Activated CD4-positive, alpha-beta memory T cell treated with anti-CD3 and anti-CD28 coated beads for 36 hours (primary cell): Measurements from ENCODE around the gene DPYSL5. TPM values are rescaled to one million over a fixed set of nuclear protein-coding genes. Genes with fewer than 3 reads are reported as not detected.

Experiments used
- CTCF ChIA-PET: fragments of 350-600 bp; sonication (Branson Sonifier 250); formaldehyde crosslinking; loops from one replicate; lab custom pipeline; 2021; ENCODE audit warnings: antibody characterized with exemption, inconsistent platforms; lab: Charles Lee
- POLR2A ChIA-PET: fragments of 350-600 bp; sonication (Branson Sonifier 250); formaldehyde crosslinking; loops from one replicate; lab custom pipeline; 2021; ENCODE audit warnings: antibody characterized with exemption; lab: Charles Lee
- DNase-seq: peaks from one replicate; pipeline ENCODE4 v3.0.0-alpha.2; 2020
- H3K27ac Mint-ChIP-seq: one replicate; pipeline ENCODE4 v1.8.0; 2021; ENCODE audit warnings: mixed read lengths
- H3K27me3 Mint-ChIP-seq: one replicate; pipeline ENCODE4 v1.8.0; 2021; ENCODE audit warnings: mixed read lengths
- H3K36me3 Mint-ChIP-seq: one replicate; pipeline ENCODE4 v1.8.0; 2021; ENCODE audit warnings: mixed read lengths
- H3K4me1 Mint-ChIP-seq: one replicate; pipeline ENCODE4 v1.8.0; 2021; ENCODE audit warnings: low read depth, mixed read lengths
- H3K4me3 Mint-ChIP-seq: one replicate; pipeline ENCODE4 v1.8.0; 2021; ENCODE audit warnings: mild to moderate bottlenecking, mixed read lengths
- H3K9me3 Mint-ChIP-seq: one replicate; pipeline ENCODE4 v1.8.0; 2021; ENCODE audit warnings: mixed read lengths
- intact Hi-C: fragments of 100-400 bp; cut with micrococcal nuclease; formaldehyde crosslinking; loops from one replicate; pipeline ENCODE4 v1.15.1; 2023
- total RNA-seq, 2 experiments: library from RNA; stranded (reverse); gene quantifications; one replicate each; pipeline ENCODE4 v1.2.3, GENCODE V29; 2021

DPYSL5 gene
- total RNA-seq, 2 experiments from 2014 or later: not detected

DNA sequence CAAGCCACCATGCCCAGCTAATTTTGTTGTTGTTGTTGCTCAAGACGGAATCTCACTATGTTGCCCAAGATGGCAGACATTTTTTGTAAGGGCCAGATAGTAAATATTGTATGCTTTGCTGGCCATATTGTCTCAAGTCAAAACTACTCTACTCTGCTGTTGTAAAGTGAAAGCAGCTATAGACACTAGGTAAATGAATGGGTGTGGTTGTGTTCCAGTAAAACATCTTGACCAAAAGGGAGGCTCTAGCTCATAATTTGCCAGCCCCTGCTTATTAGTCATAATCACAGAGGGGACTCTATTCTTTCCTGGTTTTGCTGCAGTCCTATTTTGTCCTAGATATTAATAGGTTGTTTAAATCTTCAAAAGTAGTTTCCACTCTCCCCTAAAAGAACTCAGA lies 147.1 kb downstream of the DPYSL5 start:
- intact Hi-C loops: no loop called here
- Mint-ChIP-seq H3K4me3 (no peak overlapping the region), H3K27ac (no peak overlapping the region), H3K36me3 (no peaks in the 10 kb centered on the region), H3K4me1 (no peaks in the 10 kb centered on the region), H3K9me3 (no peaks in the 10 kb centered on the region), H3K27me3 (peaks cover 2% of the 10 kb centered on the region)
- ChIA-PET POLR2A (interaction anchor here (0.6 kb wide), 1 partner anchor 122 kb away, joined by 3 read pairs; no protein-coding TSS in a partner anchor), CTCF (interaction anchor here (2.6 kb wide), 1 partner anchor 33 kb away, joined by 9 read pairs; no protein-coding TSS in a partner anchor)
- DNase-seq: no peak

DNA sequence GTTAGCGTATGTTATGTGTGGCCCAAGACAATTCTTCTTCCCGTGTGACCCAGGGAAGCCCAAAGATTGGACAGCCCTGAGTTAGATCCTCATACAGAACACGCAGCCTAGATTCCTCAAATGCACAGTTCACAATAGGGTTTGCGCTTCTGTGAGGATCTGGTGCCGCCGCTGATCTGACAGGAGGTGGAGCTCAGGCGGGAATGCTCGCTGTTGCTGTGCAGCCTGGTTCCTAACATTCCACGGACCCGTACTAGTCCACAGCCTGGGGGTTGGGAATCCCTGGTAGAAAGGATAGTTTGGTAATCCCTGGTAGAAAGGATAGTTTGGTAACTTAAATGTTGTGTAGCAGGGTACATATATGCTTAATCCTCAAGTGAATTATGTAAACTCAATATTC lies 149.5 kb downstream of the DPYSL5 start:
- intact Hi-C loops: no loop called here
- Mint-ChIP-seq H3K27ac (no peak overlapping the region), H3K4me3 (no peak overlapping the region), H3K9me3 (no peaks in the 10 kb centered on the region), H3K4me1 (no peaks in the 10 kb centered on the region), H3K36me3 (no peaks in the 10 kb centered on the region), H3K27me3 (peaks cover 2% of the 10 kb centered on the region)
- DNase-seq: no peak
- POLR2A ChIA-PET: no interaction called here
- CTCF ChIA-PET: interaction anchor here (0.6 to 1.6 kb wide), 2 partner anchors 9 to 36 kb away, joined by 3 to 8 read pairs; no protein-coding TSS in a partner anchor

GRCh38 chr2:26998323-26998722 lies 150.4 kb downstream of the DPYSL5 start:
- H3K27me3 Mint-ChIP-seq: no peaks in the 10 kb centered on the region
- ChIA-PET CTCF (interaction anchor here (0.8 to 1.6 kb wide), 2 partner anchors 18 to 36 kb away, joined by 3 to 8 read pairs; no protein-coding TSS in a partner anchor), POLR2A (no interaction called here)
- no peaks in the 10 kb centered on the region for H3K4me1 Mint-ChIP-seq
- no peaks in the 10 kb centered on the region for H3K36me3 Mint-ChIP-seq
- no peak overlapping the region for H3K4me3 Mint-ChIP-seq
- intact Hi-C loops: no loop called here
- no peak overlapping the region for H3K27ac Mint-ChIP-seq
- DNase-seq: no peak
- no peaks in the 10 kb centered on the region for H3K9me3 Mint-ChIP-seq

Other genes with a start within 250 kb of the DPYSL5 start
- not detected for gene CIB4, start 206.8 kb upstream of the DPYSL5 start, total RNA-seq
- gene KCNK3, start 155.4 kb upstream of the DPYSL5 start, total RNA-seq: not detected
- gene SLC35F6, start 83.8 kb upstream of the DPYSL5 start, total RNA-seq: 1 to 10 TPM; 6.6 to 6.8 TPM
- 10 to 100 TPM; 36.7 to 37.8 TPM for gene CENPA, start 62.1 kb upstream of the DPYSL5 start, total RNA-seq
- 1 to 10 TPM; 4.4 TPM for gene MAPRE3, start 122.5 kb downstream of the DPYSL5 start, total RNA-seq
- 10 to 100 TPM; 52.4 to 60.1 TPM for gene TMEM214, start 184.8 kb downstream of the DPYSL5 start, total RNA-seq
- 10 to 100 TPM; 12.9 to 14.1 TPM for gene AGBL5, start 203.5 kb downstream of the DPYSL5 start, total RNA-seq
- gene OST4, start 223.5 kb downstream of the DPYSL5 start, total RNA-seq: 100 to 1,000 TPM; 307 to 310 TPM
- gene EMILIN1, start 230.5 kb downstream of the DPYSL5 start, total RNA-seq: under 1 TPM; 0.29 to 0.51 TPM
- gene KHK, start 238.6 kb downstream of the DPYSL5 start, total RNA-seq: 10 to 100 TPM; 12.7 to 13.3 TPM